Activated T-helper 1 cell treated with anti-CD3 and anti-CD28 coated beads, Interleukin-12 subunit alpha, Interleukin-12 subunit beta, Interleukin-2, Interleukin-4 antibody, amounts not matched to agents 30 ng/mL and 10 ng/mL and 1 ng/mL, durations not matched to agents 14 hours and 24 hours and 36 hours (primary cell): ENCODE results near the gene XPO6. TPM values are rescaled to one million over a fixed set of nuclear protein-coding genes. Genes with fewer than 3 reads are reported as not detected.
"Not testable (repeated sequence)": the region's sequence is repeated elsewhere in the genome, so short reads cannot be mapped to it uniquely, and the experiment has no call there.

Experiments
- DNase-seq: peaks from one replicate; pipeline ENCODE4 v3.0.0; 2021; ENCODE audit warnings: low spot score
- H3K27ac Mint-ChIP-seq: one replicate; pipeline ENCODE4 v1.8.0; 2021; ENCODE audit warnings: mild to moderate bottlenecking, mixed read lengths
- H3K27me3 Mint-ChIP-seq: one replicate; pipeline ENCODE4 v1.8.0; 2022; ENCODE audit warnings: mild to moderate bottlenecking, moderate library complexity, mixed read lengths; ENCODE audit not compliant: insufficient read depth
- H3K36me3 Mint-ChIP-seq: one replicate; pipeline ENCODE4 v1.8.0; 2021; ENCODE audit warnings: low read depth, mixed read lengths
- H3K4me1 Mint-ChIP-seq: one replicate; pipeline ENCODE4 v1.8.0; 2021; ENCODE audit warnings: low read depth, mixed read lengths
- H3K4me3 Mint-ChIP-seq: one replicate; pipeline ENCODE4 v1.8.0; 2021; ENCODE audit warnings: mild to moderate bottlenecking, moderate library complexity, mixed read lengths
- H3K9me3 Mint-ChIP-seq: one replicate; pipeline ENCODE4 v1.8.0; 2021; ENCODE audit warnings: mixed read lengths
- intact Hi-C: fragments of 100-400 bp; cut with micrococcal nuclease; formaldehyde crosslinking; loops from one replicate; pipeline ENCODE4 v1.15.1; 2024
- total RNA-seq: library from RNA; stranded (reverse); gene quantifications from 2 replicates; pipeline ENCODE4 v1.2.3, GENCODE V29; 2022

XPO6 gene
- total RNA-seq, 1 donor from 2014 or later: 225 TPM

DNA sequence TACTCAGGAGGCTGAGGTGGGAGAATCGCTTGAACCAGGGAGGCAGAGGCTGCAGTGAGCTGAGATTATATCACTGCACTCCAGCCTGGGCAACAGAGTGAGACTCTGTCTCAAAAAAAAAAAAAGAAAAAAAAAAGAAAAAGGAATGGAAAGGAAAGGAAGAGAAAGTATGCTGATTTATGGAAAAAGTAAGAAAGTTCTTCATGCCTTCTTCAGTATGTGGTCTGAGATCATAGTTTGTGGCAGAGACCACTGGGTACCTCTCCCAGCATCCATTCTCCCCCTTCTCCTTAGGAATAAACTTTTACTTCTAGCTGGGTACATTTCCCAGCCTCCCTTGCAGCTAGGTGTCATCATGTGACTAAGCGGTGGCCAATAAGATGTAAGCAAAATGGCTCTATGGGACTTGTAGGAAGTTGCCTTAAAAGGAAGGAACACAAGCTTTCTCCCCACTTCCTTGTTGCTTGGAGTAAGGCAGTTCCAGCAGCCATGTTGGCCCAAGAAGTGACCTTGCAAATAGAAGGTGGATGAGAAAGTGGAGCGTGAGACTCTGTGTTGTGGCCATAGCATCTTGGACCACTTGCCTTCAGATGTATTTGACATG is 26.1 kb upstream of the XPO6 start:
- peaks cover 2% of the 10 kb centered on the region for H3K27me3 Mint-ChIP-seq
- peaks cover 8% of the 10 kb centered on the region for H3K9me3 Mint-ChIP-seq
- no peaks in the 10 kb centered on the region for H3K4me1 Mint-ChIP-seq

DNA sequence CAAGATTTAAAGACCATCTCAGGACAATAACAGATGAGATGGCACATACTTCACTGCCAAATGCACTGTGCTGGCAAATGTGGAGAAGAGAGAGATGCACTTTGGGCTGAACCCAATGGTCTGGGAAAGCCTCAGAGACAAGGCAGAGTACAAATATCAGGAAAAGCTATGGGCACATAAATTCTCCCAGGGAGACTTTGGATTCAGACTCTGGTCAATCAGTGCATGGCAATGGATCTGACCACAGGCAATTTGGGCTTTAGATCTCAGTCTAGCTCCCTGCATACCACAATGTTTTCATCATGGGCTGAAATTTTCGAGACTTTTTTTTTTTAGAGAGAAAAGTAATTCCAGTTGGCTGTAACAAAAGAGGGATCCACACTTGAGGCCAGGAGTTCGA is 20.0 kb upstream of the XPO6 start:
- intact Hi-C loops: no loop called here
- H3K36me3 Mint-ChIP-seq: no peaks in the 10 kb centered on the region
- H3K27me3 Mint-ChIP-seq: peaks cover 11% of the 10 kb centered on the region
- no peak for DNase-seq
- no peak overlapping the region for H3K27ac Mint-ChIP-seq
- no peaks in the 10 kb centered on the region for H3K4me1 Mint-ChIP-seq
- no peak overlapping the region for H3K4me3 Mint-ChIP-seq
- H3K9me3 Mint-ChIP-seq: peaks cover 4% of the 10 kb centered on the region

More for the DNA sequence above, 26.1 kb upstream of the XPO6 start:
- Mint-ChIP-seq H3K27ac (no peak overlapping the region), H3K4me3 (no peak overlapping the region), H3K36me3 (no peaks in the 10 kb centered on the region)
- DNase-seq: no peak
- intact Hi-C loops: no loop called here

DNA sequence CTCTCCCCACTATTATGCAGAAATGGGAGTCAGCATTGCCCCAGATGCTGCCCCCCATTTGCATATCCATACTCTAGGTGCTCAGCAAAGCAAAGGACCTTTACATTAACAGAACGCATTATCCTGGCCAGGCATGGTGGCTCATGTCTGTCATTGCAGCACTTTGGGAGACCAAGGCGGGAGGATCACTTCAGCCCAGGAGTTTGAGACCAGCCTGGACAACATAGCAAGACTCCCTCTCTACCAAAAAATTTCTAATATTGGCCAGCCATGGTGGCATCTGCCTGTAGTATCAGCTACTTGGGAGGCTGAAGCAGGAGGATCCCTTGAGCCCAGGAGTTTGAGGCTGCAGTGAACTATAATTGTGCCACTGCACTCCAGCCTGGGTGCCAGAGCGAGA is 12.1 kb upstream of the XPO6 start:
- peaks cover 12% of the 10 kb centered on the region for H3K27me3 Mint-ChIP-seq
- H3K36me3 Mint-ChIP-seq, H3K4me3 Mint-ChIP-seq, H3K9me3 Mint-ChIP-seq, H3K4me1 Mint-ChIP-seq, DNase-seq, H3K27ac Mint-ChIP-seq, intact Hi-C loops: not testable (repeated sequence)

DNA sequence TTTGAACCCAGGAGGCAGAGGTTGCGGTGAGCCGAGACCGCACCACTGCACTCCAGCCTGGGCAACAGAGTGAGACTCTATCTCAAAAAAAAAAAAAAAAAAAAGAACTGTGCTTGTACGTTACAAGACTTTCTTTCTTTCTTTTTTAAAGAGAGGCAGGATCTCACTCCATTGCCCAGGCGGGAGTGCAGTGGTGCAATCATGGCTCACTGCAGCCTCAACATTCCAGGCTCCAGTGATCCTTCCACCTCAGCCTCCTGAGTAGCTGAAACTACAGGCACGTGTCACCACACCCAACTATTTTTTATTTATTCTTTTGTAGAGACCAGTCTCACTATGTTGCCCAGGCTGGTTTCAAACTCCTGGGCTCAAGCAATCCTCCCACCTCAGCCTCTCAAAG is 8.0 kb upstream of the XPO6 start:
- H3K36me3 Mint-ChIP-seq, H3K27me3 Mint-ChIP-seq, DNase-seq, H3K4me1 Mint-ChIP-seq, H3K9me3 Mint-ChIP-seq, intact Hi-C loops, H3K4me3 Mint-ChIP-seq, H3K27ac Mint-ChIP-seq: not testable (repeated sequence)

DNA sequence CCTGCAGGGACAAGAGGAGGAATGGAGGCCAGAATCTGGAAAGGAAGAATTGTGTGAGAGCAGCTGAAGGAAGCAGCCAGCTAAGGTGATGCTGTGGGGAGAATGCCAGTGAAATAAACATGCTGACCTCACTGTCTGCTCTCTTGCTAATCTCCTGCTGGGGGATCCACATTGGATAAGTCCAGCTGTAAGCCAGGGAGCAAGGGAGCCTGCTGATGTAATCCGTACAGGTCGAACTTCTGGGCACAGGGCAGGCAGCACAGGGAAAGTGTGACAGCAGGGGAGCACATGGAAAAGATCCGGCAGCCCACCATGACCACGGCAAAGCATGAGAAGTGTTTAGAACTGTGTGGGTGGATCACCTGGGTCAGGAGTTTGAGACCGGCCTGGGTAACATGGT is 7.5 kb upstream of the XPO6 start:
- no peak overlapping the region for H3K4me3 Mint-ChIP-seq
- H3K36me3 Mint-ChIP-seq: no peaks in the 10 kb centered on the region
- H3K9me3 Mint-ChIP-seq: no peaks in the 10 kb centered on the region
- intact Hi-C loops: no loop called here
- no peak overlapping the region for H3K27ac Mint-ChIP-seq
- H3K4me1 Mint-ChIP-seq: no peaks in the 10 kb centered on the region
- DNase-seq: no peak
- H3K27me3 Mint-ChIP-seq: peaks cover 3% of the 10 kb centered on the region

DNA sequence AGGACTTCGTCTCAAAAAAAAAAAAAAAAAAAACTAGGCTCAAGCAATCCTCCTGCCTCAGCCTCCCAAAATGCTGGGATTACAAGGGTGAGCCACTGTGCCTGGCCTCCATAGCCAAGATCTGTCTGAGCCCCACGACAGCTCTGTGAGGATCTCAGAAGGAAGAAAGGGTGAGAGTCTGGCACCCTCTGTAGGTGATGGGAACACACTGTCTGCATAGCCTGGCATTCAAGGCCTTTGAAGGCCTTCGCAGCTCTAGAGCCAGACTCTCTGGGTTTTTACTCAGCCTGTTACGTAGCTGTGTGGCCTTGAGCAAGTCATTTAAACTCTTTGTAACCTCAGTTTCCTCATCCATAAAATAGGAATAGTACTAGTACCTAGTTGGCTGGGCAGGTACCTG is 6.3 kb upstream of the XPO6 start:
- H3K36me3 Mint-ChIP-seq: no peaks in the 10 kb centered on the region
- H3K27me3 Mint-ChIP-seq: peaks cover 3% of the 10 kb centered on the region
- no peak overlapping the region for H3K4me3 Mint-ChIP-seq
- DNase-seq: peak; percentile 51
- no peaks in the 10 kb centered on the region for H3K4me1 Mint-ChIP-seq
- no peak overlapping the region for H3K27ac Mint-ChIP-seq
- no peaks in the 10 kb centered on the region for H3K9me3 Mint-ChIP-seq
- intact Hi-C loops: loop anchor here (1.0 kb wide), 2 partner anchors 77 to 81 kb away; no protein-coding TSS in a partner anchor

DNA sequence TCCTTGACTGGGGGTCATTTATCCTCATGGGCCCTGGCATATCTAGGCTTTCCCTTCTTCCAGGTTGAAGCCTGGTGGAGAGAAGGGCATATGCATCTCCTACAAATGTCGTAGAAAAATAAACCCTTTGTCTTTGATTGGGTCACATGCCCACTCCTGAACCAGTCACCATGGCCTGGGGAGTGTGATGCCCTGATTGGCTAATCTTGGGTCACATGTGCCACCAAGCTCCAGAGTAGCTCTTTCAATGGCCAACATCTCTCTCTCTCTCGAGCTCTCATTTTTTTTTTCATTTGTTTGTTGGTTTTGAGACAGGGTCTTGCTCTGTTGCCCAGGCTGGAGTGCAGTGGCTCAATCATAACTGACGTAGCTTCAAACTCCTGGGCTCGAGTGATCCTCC is 5.6 kb upstream of the XPO6 start:
- no peaks in the 10 kb centered on the region for H3K36me3 Mint-ChIP-seq
- H3K27me3 Mint-ChIP-seq: peaks cover 3% of the 10 kb centered on the region
- H3K27ac Mint-ChIP-seq: no peak overlapping the region
- H3K4me3 Mint-ChIP-seq: no peak overlapping the region
- H3K9me3 Mint-ChIP-seq: no peaks in the 10 kb centered on the region
- H3K4me1 Mint-ChIP-seq: peaks cover 1% of the 10 kb centered on the region
- intact Hi-C loops: no loop called here
- no peak for DNase-seq

DNA sequence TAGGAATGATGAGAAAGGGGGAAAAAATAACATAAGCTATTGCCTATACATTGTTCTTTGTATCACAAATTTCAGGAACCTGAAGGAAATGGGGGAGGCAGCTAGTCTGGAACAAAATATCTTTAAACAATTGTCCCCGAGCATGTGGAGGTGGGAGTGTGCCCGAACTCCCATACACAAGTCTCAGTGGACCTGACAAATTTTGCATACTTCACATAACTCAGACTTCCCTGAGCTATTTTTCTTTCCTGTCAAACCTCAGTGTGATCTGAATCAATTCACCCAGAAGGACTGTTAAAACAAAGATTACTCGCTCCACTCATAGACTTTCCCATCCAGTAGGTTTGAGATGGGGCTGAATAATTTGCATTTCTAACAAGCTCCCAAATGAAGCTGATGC is 1.6 kb upstream of the XPO6 start:
- DNase-seq: no peak
- Mint-ChIP-seq H3K36me3 (peaks cover 12% of the 10 kb centered on the region), H3K9me3 (no peaks in the 10 kb centered on the region), H3K4me3 (no peak overlapping the region), H3K4me1 (peaks cover 25% of the 10 kb centered on the region), H3K27me3 (no peaks in the 10 kb centered on the region), H3K27ac (no peak overlapping the region)
- intact Hi-C loops: no loop called here

DNA sequence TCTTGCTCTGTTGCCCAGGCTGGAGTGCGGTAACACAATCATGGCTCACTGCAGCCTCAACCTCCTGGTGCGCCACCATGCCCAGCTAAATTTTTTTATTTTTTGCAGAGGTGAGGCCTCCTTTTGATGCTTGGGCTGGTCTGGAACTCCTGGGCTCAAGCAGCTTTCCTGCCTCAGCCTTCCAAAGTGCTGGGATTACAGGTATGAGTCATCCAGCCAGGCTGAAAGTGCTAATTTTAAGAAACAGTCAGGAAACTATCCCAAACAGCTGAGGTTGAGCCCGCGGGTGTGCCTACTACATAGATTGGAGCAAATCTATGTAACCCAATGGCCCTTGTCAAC is 738 bp upstream of the XPO6 start:
- intact Hi-C loops: loop anchor here (1.0 kb wide), 6 partner anchors 10 to 280 kb away; partner anchors contain the start of genes CLN3 and SBK1
- no peaks in the 10 kb centered on the region for H3K9me3 Mint-ChIP-seq
- peak overlapping the region; percentile 83 for H3K4me3 Mint-ChIP-seq
- DNase-seq: no peak
- peak overlapping the region; percentile 96 for H3K27ac Mint-ChIP-seq
- H3K27me3 Mint-ChIP-seq: no peaks in the 10 kb centered on the region
- peaks cover 33% of the 10 kb centered on the region for H3K4me1 Mint-ChIP-seq
- H3K36me3 Mint-ChIP-seq: peaks cover 15% of the 10 kb centered on the region

DNA sequence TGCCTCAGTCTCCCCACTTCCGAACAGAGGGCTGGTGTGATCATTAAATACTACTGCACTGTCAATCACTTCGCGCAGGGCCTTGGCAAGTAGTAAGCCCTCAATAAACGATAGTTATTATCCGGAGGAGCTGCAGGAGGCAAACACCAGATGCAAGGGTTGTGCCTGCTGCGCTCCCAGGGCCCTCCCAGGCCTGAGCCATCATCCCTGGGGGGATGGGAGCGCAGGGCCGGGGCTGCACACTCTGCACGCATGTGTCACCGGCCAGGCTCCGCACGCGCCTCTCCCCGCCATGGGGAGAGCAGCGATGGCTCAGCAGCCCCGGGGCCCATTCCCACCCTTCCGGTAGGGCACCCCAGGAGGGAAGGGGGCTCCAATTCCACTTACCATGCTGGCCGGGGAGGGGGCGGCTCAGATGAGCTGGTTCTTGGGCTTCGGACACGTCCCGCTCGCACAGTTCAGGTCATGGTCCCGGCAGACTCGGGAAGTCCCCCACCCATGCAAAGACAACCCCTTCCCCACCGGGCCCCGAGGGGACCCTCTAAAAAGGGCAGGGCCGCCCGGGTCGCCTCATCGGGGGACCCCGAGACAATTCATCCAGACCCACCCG is 681 bp downstream of the XPO6 start:
- peaks cover 36% of the 10 kb centered on the region for H3K4me1 Mint-ChIP-seq
- peak; percentile 50 for DNase-seq
- H3K9me3 Mint-ChIP-seq: no peaks in the 10 kb centered on the region
- H3K27ac Mint-ChIP-seq: peak overlapping the region; percentile 83
- intact Hi-C loops: loop anchor here (1.0 kb wide), 2 partner anchors 17 to 70 kb away; no protein-coding TSS in a partner anchor
- no peaks in the 10 kb centered on the region for H3K27me3 Mint-ChIP-seq
- H3K36me3 Mint-ChIP-seq: peaks cover 20% of the 10 kb centered on the region
- peak overlapping the region; percentile 92 for H3K4me3 Mint-ChIP-seq

DNA sequence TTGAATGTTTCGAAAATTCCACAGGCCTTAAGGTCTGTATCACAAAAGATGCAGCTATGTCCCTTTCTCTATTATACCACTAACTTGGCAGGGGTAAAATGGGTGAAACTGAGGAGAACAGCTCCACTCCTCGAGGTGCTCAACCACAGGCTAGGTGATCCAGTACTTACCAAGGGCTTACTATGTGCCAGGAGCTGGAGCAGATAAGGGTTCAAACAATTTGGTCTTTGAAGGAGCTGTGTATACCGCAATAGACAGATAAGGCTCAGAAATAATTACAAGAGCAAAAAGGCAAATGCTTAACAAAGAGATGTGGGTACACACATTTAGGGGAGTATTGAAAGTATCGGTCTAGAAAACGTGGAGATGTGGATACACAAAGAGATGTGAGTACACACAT is 1.5 kb downstream of the XPO6 start:
- no peak for DNase-seq
- intact Hi-C loops: loop anchor here (1.0 kb wide), 1 partner anchor 16 kb away; no protein-coding TSS in a partner anchor

DNA sequence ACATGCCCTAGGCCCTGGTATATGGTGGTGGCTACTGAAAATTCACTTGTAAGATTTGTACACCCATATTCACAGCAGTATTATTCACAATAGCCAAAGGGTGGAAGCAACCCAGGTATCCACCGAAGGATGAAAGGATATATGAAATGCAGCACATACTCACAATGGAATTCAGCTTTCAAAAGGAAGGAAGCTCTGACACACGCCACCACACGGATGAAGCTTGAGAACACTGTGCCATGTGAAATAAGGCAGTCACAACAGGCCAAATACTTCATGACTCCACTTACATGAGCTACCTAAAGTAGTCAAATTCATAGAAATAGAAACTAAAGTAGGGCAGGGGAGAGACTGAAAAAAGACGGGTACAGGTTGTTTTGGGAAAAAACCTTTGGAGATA is 2.9 kb downstream of the XPO6 start:
- no peak for DNase-seq
- intact Hi-C loops: no loop called here
- peaks cover 36% of the 10 kb centered on the region for H3K4me1 Mint-ChIP-seq
- H3K36me3 Mint-ChIP-seq: peaks cover 23% of the 10 kb centered on the region
- H3K27ac Mint-ChIP-seq: peak overlapping the region; percentile 49
- peak overlapping the region; percentile 85 for H3K4me3 Mint-ChIP-seq
- no peaks in the 10 kb centered on the region for H3K9me3 Mint-ChIP-seq
- no peaks in the 10 kb centered on the region for H3K27me3 Mint-ChIP-seq

More for the DNA sequence above, 1.5 kb downstream of the XPO6 start:
- peaks cover 36% of the 10 kb centered on the region for H3K4me1 Mint-ChIP-seq
- H3K9me3 Mint-ChIP-seq: no peaks in the 10 kb centered on the region
- H3K27ac Mint-ChIP-seq: peak overlapping the region; percentile 83
- H3K36me3 Mint-ChIP-seq: peaks cover 23% of the 10 kb centered on the region
- H3K27me3 Mint-ChIP-seq: no peaks in the 10 kb centered on the region
- peak overlapping the region; percentile 92 for H3K4me3 Mint-ChIP-seq

DNA sequence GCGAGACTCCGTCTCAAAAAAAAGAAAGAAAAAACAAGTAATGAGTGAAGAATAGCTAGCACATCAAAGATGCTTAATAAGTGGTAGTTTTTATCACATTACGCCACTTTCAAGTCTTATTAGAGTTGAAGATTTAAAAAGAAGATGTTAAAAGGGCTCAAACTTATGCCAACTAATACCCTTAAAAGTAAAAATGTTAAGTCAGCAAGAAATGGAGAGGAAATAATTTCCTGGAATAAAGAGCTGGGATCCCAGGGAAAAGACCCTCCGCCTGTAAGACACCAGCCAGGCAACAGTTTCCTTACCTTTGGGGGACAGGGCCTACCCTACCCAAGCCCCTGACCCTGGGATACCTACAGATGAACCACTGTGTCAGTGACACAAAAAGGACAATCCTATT is 3.6 kb downstream of the XPO6 start:
- DNase-seq: no peak
- H3K9me3 Mint-ChIP-seq: no peaks in the 10 kb centered on the region
- peak overlapping the region; percentile 61 for H3K27ac Mint-ChIP-seq
- peaks cover 36% of the 10 kb centered on the region for H3K4me1 Mint-ChIP-seq
- intact Hi-C loops: no loop called here
- no peak overlapping the region for H3K4me3 Mint-ChIP-seq
- no peaks in the 10 kb centered on the region for H3K27me3 Mint-ChIP-seq
- H3K36me3 Mint-ChIP-seq: peaks cover 23% of the 10 kb centered on the region
